ENCODE results near the gene NPR2. TPM values are rescaled to one million over a fixed set of nuclear protein-coding genes. Genes with fewer than 3 reads are reported as not detected.

The NPR2 gene
- 21.3 and 26.5 TPM in 2 replicates for total RNA-seq

DNA sequence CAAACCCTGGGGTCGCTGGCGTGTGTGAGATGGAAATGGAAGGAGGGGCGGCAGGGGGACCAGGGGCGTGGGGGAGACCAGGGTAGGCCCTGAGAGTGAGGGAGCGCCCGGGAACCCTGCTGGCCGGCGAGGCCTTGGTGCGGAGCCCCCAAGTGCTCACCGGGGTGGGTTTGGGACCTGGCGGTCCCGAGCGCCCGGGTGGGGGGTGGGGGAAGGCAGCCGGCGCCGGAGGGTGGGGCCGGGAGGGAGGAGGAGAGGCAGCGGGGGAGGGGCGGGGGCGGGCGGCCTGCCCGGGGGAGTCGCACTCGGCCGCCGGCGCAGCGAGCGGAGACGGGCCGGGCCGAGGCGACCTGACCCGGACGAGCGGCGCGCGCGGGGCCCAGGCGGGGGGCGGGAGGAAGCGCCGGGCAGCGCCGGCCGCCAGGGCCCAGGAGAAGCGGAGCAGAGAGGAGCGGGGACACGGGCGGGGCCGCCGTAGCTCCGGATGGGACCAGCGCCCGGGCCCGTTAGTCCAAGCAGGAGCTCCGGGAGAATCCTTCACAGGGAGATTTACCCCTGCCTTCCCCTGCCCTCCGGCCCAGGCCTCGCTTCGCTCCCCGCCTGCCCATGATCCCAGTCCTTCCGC lies at the start of gene NPR2:
TSS of gene NPR2 (plus strand) at position 295 of the 625 bp plus-strand sequence. CDS start 818 bp downstream, outside the sequence.

DNA sequence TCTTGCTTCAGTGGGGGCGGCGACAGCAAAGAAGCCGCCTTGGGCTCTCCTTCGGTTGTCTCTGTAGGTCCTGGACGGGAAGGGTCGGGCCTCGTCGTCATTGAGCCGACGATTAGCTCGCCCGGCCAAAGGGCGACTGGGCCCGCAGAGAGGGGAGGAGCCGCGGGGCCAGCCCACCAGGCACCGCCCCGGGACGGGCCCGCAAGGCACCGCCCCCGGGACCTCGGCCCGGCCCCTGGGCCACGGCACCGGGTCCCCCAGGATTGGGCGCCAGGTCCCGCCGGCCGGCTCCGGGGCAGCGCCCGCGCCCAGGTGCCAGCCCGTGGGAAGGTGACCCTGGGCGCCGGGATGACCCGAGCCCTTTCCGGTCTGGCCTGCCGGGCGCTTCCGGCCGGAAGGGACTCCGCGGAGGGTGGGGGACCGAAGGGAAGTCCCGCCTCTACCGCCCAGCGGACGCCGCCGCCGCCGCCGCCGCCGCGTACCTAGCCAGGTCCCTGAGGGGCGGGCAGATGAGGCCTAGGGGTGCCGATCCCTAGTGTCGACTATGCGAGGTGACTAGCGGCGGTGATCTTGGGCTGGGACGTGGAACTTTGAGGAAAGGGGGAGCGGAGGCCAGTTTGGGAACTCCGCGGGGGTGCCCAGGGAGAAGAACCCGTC lies 42.4 kb upstream of the NPR2 start, which contains the start of the genes GBA2 and RGP1:
TSS of gene GBA2 (minus strand) at position 371 of the 657 bp plus-strand sequence. CDS start 524 bp downstream, outside the sequence.
TSS of gene RGP1 (plus strand) at position 430 of the 657 bp plus-strand sequence. CDS start 469 bp downstream, outside the sequence.

DNA sequence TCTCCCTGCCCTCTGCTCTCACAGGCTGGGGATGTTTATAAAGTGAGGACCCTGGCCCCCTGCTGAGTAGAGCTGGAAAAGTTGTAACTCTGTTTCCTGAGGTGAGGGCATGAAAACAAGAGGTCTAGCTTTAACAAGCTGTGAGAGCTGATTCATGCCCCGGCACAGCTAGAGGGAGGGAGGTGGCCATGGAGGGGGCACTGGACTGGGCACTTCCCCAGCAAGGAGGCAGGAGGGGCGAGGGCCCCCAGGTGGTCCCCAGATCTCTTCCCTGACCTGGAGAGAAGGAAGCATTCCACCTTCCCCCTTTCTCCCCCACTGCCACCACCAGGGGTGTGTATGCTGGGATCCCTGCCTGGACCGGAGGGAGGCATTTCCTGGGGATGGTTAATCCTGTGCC lies 37.1 kb upstream of the NPR2 start, which contains the start of gene MSMP:
TSS of gene MSMP (minus strand) at position 13 of the 400 bp plus-strand sequence. CDS start 147 bp downstream, outside the sequence.

DNA sequence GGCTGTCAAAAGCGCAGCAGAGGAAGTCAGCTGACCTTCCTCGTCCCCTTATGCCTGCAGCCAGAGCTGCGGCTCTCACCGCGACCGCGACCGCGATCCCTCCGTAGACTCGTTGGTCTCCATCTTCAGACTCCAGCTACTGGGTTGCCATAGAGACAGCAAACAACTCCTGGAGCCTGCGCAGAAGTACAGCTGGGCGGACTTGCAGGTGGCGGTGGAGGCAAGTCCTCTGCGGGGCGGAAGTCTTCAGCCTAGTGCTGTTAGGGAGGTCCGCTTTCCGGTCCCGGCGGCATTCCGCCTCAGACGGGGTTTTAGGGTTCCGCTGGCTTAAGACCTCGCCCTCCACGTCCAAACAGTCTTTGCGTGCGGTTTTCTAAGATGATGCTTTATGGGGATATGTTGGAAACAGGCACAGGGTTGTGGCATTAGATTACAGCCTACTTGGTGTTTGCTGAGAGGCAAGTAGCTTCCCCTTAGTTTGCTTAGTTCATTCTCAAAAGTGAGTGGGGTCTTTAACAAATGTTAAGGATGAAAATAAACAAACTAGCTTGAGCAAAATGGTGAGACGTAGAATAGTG lies 20.7 kb downstream of the NPR2 start, which contains the start of gene SPAG8:
TSS of gene SPAG8 (minus strand) at position 238 of the 578 bp plus-strand sequence. CDS start at position 123, 115 bp downstream.

DNA sequence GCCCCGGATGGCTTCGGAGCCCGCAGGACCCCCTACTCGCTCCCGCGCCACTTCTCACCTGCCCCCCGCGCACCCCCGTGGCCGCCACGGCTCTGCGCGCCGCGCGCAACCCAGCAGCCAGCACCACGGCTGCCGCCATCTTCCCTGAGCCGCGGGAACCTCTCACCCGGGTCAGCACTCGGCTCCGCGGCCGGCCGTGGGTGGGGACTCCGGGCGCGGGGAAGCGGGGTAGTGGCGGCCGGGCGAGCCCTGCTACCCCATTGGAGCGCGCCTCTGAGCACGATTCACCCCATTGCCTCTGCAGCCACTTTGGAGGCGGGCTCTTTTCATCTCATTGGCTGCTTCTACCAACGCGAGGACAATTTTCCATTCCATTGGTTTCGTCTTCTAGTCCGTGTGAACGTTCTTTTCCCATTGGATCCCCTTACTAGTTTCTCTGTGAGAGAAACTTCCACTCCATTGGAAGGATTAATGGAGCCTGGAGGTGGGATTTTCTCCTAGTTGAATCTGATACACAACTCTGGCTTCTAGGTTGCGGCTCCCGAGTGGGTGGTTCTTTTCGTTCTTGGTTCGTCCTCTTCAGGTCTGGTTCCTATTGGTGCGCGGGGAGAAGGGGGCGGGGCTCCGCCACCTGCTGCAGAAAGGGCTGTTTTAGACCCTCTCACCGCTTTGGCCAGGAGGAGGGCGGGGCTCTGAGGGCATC lies 23.6 kb downstream of the NPR2 start, which contains the start of gene HINT2:
TSS of gene HINT2 (minus strand) at position 202 of the 703 bp plus-strand sequence. CDS start at position 139, 63 bp downstream.

DNA sequence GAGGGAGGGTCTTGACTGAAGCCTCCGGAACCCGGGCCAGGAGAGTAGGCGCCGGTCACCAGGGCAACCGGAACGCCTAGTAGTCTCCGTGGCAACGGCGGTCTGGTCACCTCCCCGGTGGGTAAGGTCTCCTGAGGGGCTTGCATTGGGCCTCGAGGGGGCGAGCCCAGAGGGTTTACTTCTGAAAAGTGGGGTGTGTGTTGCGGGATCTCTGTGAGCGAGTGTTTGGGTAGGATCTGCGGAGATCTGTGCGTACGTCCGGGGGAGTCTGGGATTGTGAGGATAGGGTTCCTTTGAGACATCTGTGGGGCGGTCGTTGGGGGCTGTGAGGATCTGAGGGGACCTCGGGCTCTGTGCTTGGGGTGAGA lies 37.3 kb downstream of the NPR2 start, which contains the start of gene FAM221B:
TSS of gene FAM221B (minus strand) at position 17 of the 368 bp plus-strand sequence. CDS start 2,571 bp downstream, outside the sequence.

DNA sequence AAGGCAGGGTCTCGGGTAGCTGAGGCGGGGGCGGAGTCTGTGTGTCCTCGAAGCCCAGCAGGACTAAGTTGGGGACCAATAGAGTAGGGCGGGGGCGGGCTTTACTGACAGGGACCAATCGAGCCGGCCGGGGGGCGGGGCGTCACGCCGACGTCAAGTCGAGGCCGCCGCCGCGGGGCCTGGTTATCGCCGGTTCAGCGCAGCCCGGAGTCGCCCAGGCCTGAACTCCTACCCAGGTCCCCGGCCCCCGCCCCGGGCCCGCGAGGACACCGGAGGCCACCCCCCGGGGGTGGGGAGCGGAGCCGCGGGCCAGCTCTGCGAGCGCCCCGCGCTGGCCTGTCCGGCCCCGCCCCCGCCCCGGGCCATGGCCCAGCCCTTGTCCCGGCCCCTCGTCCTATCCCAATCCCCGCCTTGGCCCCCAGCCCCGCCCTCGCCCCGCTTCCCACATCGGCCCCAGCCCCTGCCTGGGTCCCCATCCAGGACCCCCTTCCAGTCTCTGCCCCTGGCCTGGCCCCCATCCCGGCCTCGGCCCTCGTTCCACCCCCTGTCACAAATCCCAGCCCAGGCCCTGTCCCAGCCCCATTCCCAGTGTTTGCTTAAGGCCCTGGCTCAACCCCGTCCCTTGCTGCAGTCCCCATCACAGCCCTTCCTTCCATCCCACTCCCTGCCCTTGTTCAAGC lies 37.8 kb downstream of the NPR2 start, which contains the start of gene TMEM8B:
TSS of gene TMEM8B (plus strand) at position 145 of the 680 bp plus-strand sequence. CDS start at position 365, 220 bp downstream.

Small RNAs within 50 kb of the gene (small RNA-seq; reads per million reads assigned to genes)
- 0.49 reads per million, percentile 29 among the genes with 10 or more reads in this experiment for gene HINT2

Other genes starting within 250 kb of the NPR2 start
- gene TESK1, start 186.3 kb upstream of the NPR2 start, total RNA-seq = 10.9 and 11.8 TPM in 2 replicates
- gene CD72, start 173.2 kb upstream of the NPR2 start, total RNA-seq = 1.6 and 4.4 TPM in 2 replicates
- gene SIT1, start 140.7 kb upstream of the NPR2 start, total RNA-seq = 1.1 TPM in 1 of 2 replicates, not detected in the other
- 167,582 and 231,316 TPM in 2 replicates for gene RMRP, start 133.6 kb upstream of the NPR2 start, total RNA-seq
- 9.6 and 13.6 TPM in 2 replicates for gene CCDC107, start 133.3 kb upstream of the NPR2 start, total RNA-seq
- 1.5 and 5.5 TPM in 2 replicates for gene ARHGEF39, start 126.4 kb upstream of the NPR2 start, total RNA-seq
- 0.20 and 1.1 TPM in 2 replicates for gene CA9, start 117.7 kb upstream of the NPR2 start, total RNA-seq
- 338 and 431 TPM in 2 replicates for gene TPM2, start 101.7 kb upstream of the NPR2 start, total RNA-seq
- 248 and 253 TPM in 2 replicates for gene TLN1, start 59.4 kb upstream of the NPR2 start, total RNA-seq
- gene CREB3, start 58.9 kb upstream of the NPR2 start, total RNA-seq = 36.7 and 39.9 TPM in 2 replicates
- 23.1 and 31.1 TPM in 2 replicates for gene GBA2, start 42.4 kb upstream of the NPR2 start, total RNA-seq
- 9.2 and 14.3 TPM in 2 replicates for gene RGP1, start 42.3 kb upstream of the NPR2 start, total RNA-seq
- gene MSMP, start 37.3 kb upstream of the NPR2 start, total RNA-seq = not detected in 2 replicates
- gene SPAG8, start 20.7 kb downstream of the NPR2 start, total RNA-seq = 0.73 and 2.2 TPM in 2 replicates
- 19.4 and 23.9 TPM in 2 replicates for gene HINT2, start 23.5 kb downstream of the NPR2 start, total RNA-seq
- gene FAM221B, start 37.1 kb downstream of the NPR2 start, total RNA-seq = not detected in 2 replicates
- 1.6 and 2.2 TPM in 2 replicates for gene TMEM8B, start 37.6 kb downstream of the NPR2 start, total RNA-seq
- gene OR13J1, start 78.8 kb downstream of the NPR2 start, total RNA-seq = not detected in 2 replicates
- gene HRCT1, start 114.6 kb downstream of the NPR2 start, total RNA-seq = 1.4 and 1.8 TPM in 2 replicates
- gene SPAAR, start 117.9 kb downstream of the NPR2 start, total RNA-seq = 0.20 and 0.37 TPM in 2 replicates
- gene OR2S2, start 166.6 kb downstream of the NPR2 start, total RNA-seq = 0.37 TPM in 1 of 2 replicates, not detected in the other
- 32.8 and 45.6 TPM in 2 replicates for gene RECK, start 245.3 kb downstream of the NPR2 start, total RNA-seq